Trophoblast cell (in vitro differentiated cells and primary cell): ENCODE data around the gene TBX4.

Source experiments
- DNase-seq, 2 donors: peaks; one replicate each; pipeline ENCODE4 v3.0.0-alpha.2; 2016
- H2AFZ ChIP-seq: 2 replicates; pipeline ENCODE4 v1.6.1; 2013; ENCODE audit warnings: low read length, moderate library complexity, mild to moderate bottlenecking; ENCODE audit not compliant: insufficient read depth, poor library complexity
- H2AK5ac ChIP-seq: 2 replicates; pipeline ENCODE4 v1.6.1; 2013; ENCODE audit warnings: mild to moderate bottlenecking, low read length
- H2BK120ac ChIP-seq: 2 replicates; pipeline ENCODE4 v1.6.1; 2013; ENCODE audit warnings: low read length, mild to moderate bottlenecking, moderate library complexity; ENCODE audit not compliant: insufficient read depth, poor library complexity
- H2BK12ac ChIP-seq: 2 replicates; pipeline ENCODE4 v1.6.1; 2013; ENCODE audit warnings: mild to moderate bottlenecking, low read length, moderate library complexity
- H2BK5ac ChIP-seq: 2 replicates; pipeline ENCODE4 v1.6.1; 2013; ENCODE audit warnings: low read length, low read depth, moderate library complexity, mild to moderate bottlenecking; ENCODE audit not compliant: poor library complexity
- H3K14ac ChIP-seq: 2 replicates; pipeline ENCODE4 v1.6.1; 2013; ENCODE audit warnings: mild to moderate bottlenecking, low read length
- H3K18ac ChIP-seq: 2 replicates; pipeline ENCODE4 v1.6.1; 2013; ENCODE audit warnings: mild to moderate bottlenecking, low read length
- H3K23ac ChIP-seq: 2 replicates; pipeline ENCODE4 v1.6.1; 2013; ENCODE audit warnings: low read length
- H3K27ac ChIP-seq: 2 replicates; pipeline ENCODE4 v1.5.1; 2013; ENCODE audit warnings: low read depth, mild to moderate bottlenecking, inconsistent platforms, low read length, moderate library complexity
- H3K27me3 ChIP-seq: 2 replicates; pipeline ENCODE4 v1.6.1; 2013; ENCODE audit warnings: inconsistent platforms, mild to moderate bottlenecking, low read length, moderate library complexity; ENCODE audit not compliant: insufficient read depth
- H3K36me3 ChIP-seq, 2 experiments: 1 replicate in 1 of 2; 2 replicates in 1 of 2; pipeline ENCODE4 v1.6.1; 2013; ENCODE audit warnings: low read length in 2 of 2, mild to moderate bottlenecking in 2 of 2, moderate library complexity in 1 of 2; ENCODE audit not compliant: insufficient read depth in 2 of 2, control insufficient read depth in 1 of 2
- H3K4ac ChIP-seq: 2 replicates; pipeline ENCODE4 v1.6.1; 2013; ENCODE audit warnings: low read depth, mild to moderate bottlenecking, low read length, moderate library complexity
- H3K4me1 ChIP-seq, 2 experiments: 1 replicate in 1 of 2; 2 replicates in 1 of 2; pipeline ENCODE4 v1.6.1; 2013; ENCODE audit warnings: low read length in 2 of 2, mild to moderate bottlenecking in 2 of 2, moderate library complexity in 1 of 2; ENCODE audit not compliant: insufficient read depth in 2 of 2, control insufficient read depth in 1 of 2
- H3K4me2 ChIP-seq: 2 replicates; pipeline ENCODE4 v1.6.1; 2013; ENCODE audit warnings: inconsistent platforms, mild to moderate bottlenecking, low read length, moderate library complexity
- H3K4me3 ChIP-seq: 2 replicates; pipeline ENCODE4 v1.5.1; 2013; ENCODE audit warnings: mild to moderate bottlenecking, low read depth, low read length, inconsistent platforms
- H3K79me1 ChIP-seq: one replicate; pipeline ENCODE4 v1.6.1; 2013; ENCODE audit warnings: low read length
- H3K79me2 ChIP-seq: 2 replicates; pipeline ENCODE4 v1.6.1; 2013; ENCODE audit warnings: low read length, mild to moderate bottlenecking; ENCODE audit not compliant: control insufficient read depth, insufficient read depth, poor library complexity
- H3K9ac ChIP-seq: 2 replicates; pipeline ENCODE4 v1.6.1; 2013; ENCODE audit warnings: mild to moderate bottlenecking, low read length
- H3K9me3 ChIP-seq: 2 replicates; pipeline ENCODE4 v1.6.1; 2013; ENCODE audit warnings: low read depth, mild to moderate bottlenecking, control low read depth, inconsistent platforms, low read length; ENCODE audit not compliant: insufficient read depth
- H4K12ac ChIP-seq: 2 replicates; pipeline ENCODE4 v1.6.1; 2013; ENCODE audit warnings: low read depth, mild to moderate bottlenecking, low read length, moderate library complexity
- H4K8ac ChIP-seq: 2 replicates; pipeline ENCODE4 v1.6.1; 2013; ENCODE audit warnings: low read depth, mild to moderate bottlenecking, low read length, moderate library complexity
- H4K91ac ChIP-seq: one replicate; pipeline ENCODE4 v1.6.1; 2013; ENCODE audit warnings: low read depth, mild to moderate bottlenecking, low read length, moderate library complexity
- WGBS: extraction: QIAGEN DNeasy Blood & Tissue Kit; methylation state at CpG from one replicate; pipeline ENCODE4 v1.1.7; 2013; ENCODE audit warnings: missing lambda C conversion rate; ENCODE audit not compliant: insufficient read length, insufficient coverage; ENCODE audit errors: extremely low coverage; 5-methylcytosine and 5-hydroxymethylcytosine counted together

Gene TBX4

GRCh38 chr17:61411261-61412142, 40.7 kb upstream of the TBX4 start:
- Histone ChIP-seq H3K4me2 (peak overlapping the region; percentile 93), H3K79me1 (peaks cover 8% of the 10 kb centered on the region), H3K79me2 (no peaks in the 10 kb centered on the region), H2AFZ (peak overlapping the region; percentile 53), H3K9me3 (peaks cover 2% of the 10 kb centered on the region), H2AK5ac (no peak overlapping the region), H2BK120ac (peak overlapping the region; percentile 48), H3K4me3 (peak overlapping the region; percentile 66), H3K23ac (no peak overlapping the region), H3K4me1 (peaks cover 4 to 17% of the 10 kb centered on the region in 2 experiments), H3K18ac (peak overlapping the region; percentile 53), H3K36me3 (no peaks in the 10 kb centered on the region), H3K27me3 (peaks cover 60% of the 10 kb centered on the region), H4K91ac (peak overlapping the region; percentile 77), H2BK5ac (no peak overlapping the region), H3K14ac (peak overlapping the region; percentile 54), H4K8ac (peak overlapping the region; percentile 72), H2BK12ac (no peak overlapping the region), H4K12ac (peak overlapping the region; percentile 39), H3K4ac (no peak overlapping the region), H3K9ac (peak overlapping the region; percentile 15), H3K27ac (no peak overlapping the region)
- DNase-seq: peak in 1 of 2 donors; percentile 62
- no CpG with 5 or more reads among the region's 75 CpGs for WGBS

DNA sequence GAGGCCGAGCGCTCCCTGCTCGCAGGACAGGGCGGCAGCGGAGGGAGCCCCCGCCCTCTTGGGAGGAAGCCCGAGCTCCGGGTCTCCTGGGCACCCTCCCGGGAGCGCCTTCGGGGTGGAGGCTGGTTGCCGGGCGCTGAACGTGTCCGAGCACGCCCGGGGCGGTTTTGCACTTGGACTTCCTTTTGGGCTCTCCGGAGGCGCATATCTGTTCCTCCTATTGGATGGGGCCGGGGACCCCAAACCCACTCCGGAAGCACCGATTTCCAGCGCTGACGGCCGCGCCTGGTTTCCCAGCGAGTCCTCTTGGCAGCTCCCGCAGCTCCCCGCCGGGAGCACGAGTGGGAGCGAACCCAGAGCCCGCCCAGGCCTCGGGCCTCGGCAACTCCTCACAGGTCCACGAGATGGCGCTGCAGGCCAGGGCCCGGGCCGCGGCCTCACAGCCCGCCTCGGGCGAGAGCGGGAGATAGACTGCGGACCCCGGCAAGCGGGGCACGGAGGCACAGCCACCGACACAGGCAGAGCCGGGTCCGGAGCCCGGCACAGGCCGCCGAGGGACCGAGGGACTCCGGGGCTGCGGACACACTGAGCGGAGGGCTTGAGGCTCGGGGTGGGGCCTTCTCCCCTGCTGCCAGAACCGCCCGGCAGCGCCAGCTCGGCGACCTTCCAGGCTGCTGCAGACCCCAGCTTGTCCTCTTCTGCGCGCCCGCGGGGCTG, 39.9 kb upstream of the TBX4 start:
- H3K4me2 ChIP-seq: peak overlapping the region; percentile 93
- no CpG with 5 or more reads among the region's 69 CpGs for WGBS
- peaks cover 55% of the 10 kb centered on the region for H3K27me3 ChIP-seq
- peak overlapping the region; percentile 15 for H3K9ac ChIP-seq
- peak overlapping the region; percentile 77 for H4K91ac ChIP-seq
- H3K36me3 ChIP-seq: no peaks in the 10 kb centered on the region
- H2AK5ac ChIP-seq: no peak overlapping the region
- peaks cover 8% of the 10 kb centered on the region for H3K79me1 ChIP-seq
- peaks cover 2% of the 10 kb centered on the region for H3K9me3 ChIP-seq
- H2BK5ac ChIP-seq: no peak overlapping the region
- peak overlapping the region; percentile 66 for H4K8ac ChIP-seq
- H3K4ac ChIP-seq: no peak overlapping the region
- peaks cover 6 to 19% of the 10 kb centered on the region in 2 experiments for H3K4me1 ChIP-seq
- peak overlapping the region; percentile 53 for H3K18ac ChIP-seq
- peak overlapping the region; percentile 66 for H3K4me3 ChIP-seq
- H2BK120ac ChIP-seq: peak overlapping the region; percentile 48
- H3K79me2 ChIP-seq: no peaks in the 10 kb centered on the region
- H4K12ac ChIP-seq: peak overlapping the region; percentile 39
- DNase-seq: peak; percentile 64 to 82
- peak overlapping the region; percentile 52 for H2AFZ ChIP-seq
- H3K23ac ChIP-seq: no peak overlapping the region
- peak overlapping the region; percentile 54 for H3K14ac ChIP-seq
- H3K27ac ChIP-seq: peak overlapping the region; percentile 3
- H2BK12ac ChIP-seq: no peak overlapping the region

- Histone ChIP-seq H3K9me3 (peaks cover 2% of the 10 kb centered on the region), H2AK5ac (no peak overlapping the region), H3K9ac (no peak overlapping the region), H4K91ac (peak overlapping the region; percentile 30), H4K8ac (peak overlapping the region; percentile 63), H2BK12ac (no peak overlapping the region), H3K4ac (no peak overlapping the region), H3K23ac (no peak overlapping the region), H3K27ac (no peak overlapping the region), H3K27me3 (peaks cover 47% of the 10 kb centered on the region), H3K4me3 (peak overlapping the region; percentile 65), H3K18ac (no peak overlapping the region), H3K79me1 (peaks cover 8% of the 10 kb centered on the region), H3K4me1 (peaks cover 6 to 19% of the 10 kb centered on the region in 2 experiments), H3K4me2 (peak overlapping the region; percentile 93), H4K12ac (peak overlapping the region; percentile 22), H2AFZ (peak overlapping the region; percentile 25), H3K79me2 (no peaks in the 10 kb centered on the region), H2BK5ac (no peak overlapping the region), H2BK120ac (no peak overlapping the region), H3K36me3 (no peaks in the 10 kb centered on the region), H3K14ac (no peak overlapping the region)
- no peak for DNase-seq
- no CpG with 5 or more reads among the region's 38 CpGs for WGBS
Observed at GRCh38 chr17:61412860-61413660, 39.2 kb upstream of the TBX4 start.

- no peak overlapping the region for H4K8ac ChIP-seq
- WGBS: no CpG with 5 or more reads among the region's 8 CpGs
- no peak overlapping the region for H2BK12ac ChIP-seq
- H3K18ac ChIP-seq: no peak overlapping the region
- H3K36me3 ChIP-seq: no peaks in the 10 kb centered on the region
- DNase-seq: no peak
- no peak overlapping the region for H3K14ac ChIP-seq
- H2AFZ ChIP-seq: no peak overlapping the region
- peaks cover 2% of the 10 kb centered on the region for H3K9me3 ChIP-seq
- H3K4ac ChIP-seq: no peak overlapping the region
- H3K4me2 ChIP-seq: no peak overlapping the region
- no peak overlapping the region for H3K23ac ChIP-seq
- H3K27me3 ChIP-seq: peaks cover 41% of the 10 kb centered on the region
- H2BK5ac ChIP-seq: no peak overlapping the region
- no peaks in the 10 kb centered on the region for H3K79me2 ChIP-seq
- H3K79me1 ChIP-seq: peaks cover 8% of the 10 kb centered on the region
- no peak overlapping the region for H4K91ac ChIP-seq
- no peak overlapping the region for H3K9ac ChIP-seq
- H3K4me3 ChIP-seq: no peak overlapping the region
- no peak overlapping the region for H2BK120ac ChIP-seq
- no peak overlapping the region for H3K27ac ChIP-seq
- H4K12ac ChIP-seq: no peak overlapping the region
- peaks cover 6 to 19% of the 10 kb centered on the region in 2 experiments for H3K4me1 ChIP-seq
- H2AK5ac ChIP-seq: no peak overlapping the region
Observed at GRCh38 chr17:61413661-61414126, 38.5 kb upstream of the TBX4 start.
